Mucosa of descending colon (tissue), 3 donors: ENCODE results near the gene SSC4D. TPM values are rescaled to one million over a fixed set of nuclear protein-coding genes. Genes with fewer than 3 reads are reported as not detected.
A peak's percentile ranks its signal among the peaks of the same experiment; 100 is the strongest.
"Not testable (repeated sequence)": the region's sequence is repeated elsewhere in the genome, so short reads cannot be mapped to it uniquely, and the experiment has no call there.

Source experiments
- ATAC-seq: fragments of 200-7000 bp; cut with Tn5 transposase; one replicate; pipeline ENCODE4 v1.9.1; 2020; ENCODE audit warnings: mild to moderate bottlenecking, moderate library complexity
- DNase-seq, 3 donors: peaks; one replicate each; pipeline ENCODE4 v3.0.0-alpha.2; 2020
- H3K36me3 ChIP-seq: fragments of 200-600 bp; one replicate; pipeline ENCODE4 v1.8.0; 2021; ENCODE audit warnings: low read depth, mild to moderate bottlenecking
- H3K4me1 ChIP-seq: fragments of 200-600 bp; one replicate; pipeline ENCODE4 v1.8.0; 2021; ENCODE audit warnings: low read depth, mild to moderate bottlenecking
- H3K4me3 ChIP-seq: fragments of 200-600 bp; one replicate; pipeline ENCODE4 v1.8.0; 2021; ENCODE audit warnings: mild to moderate bottlenecking
- H3K9me3 ChIP-seq: fragments of 200-600 bp; one replicate; pipeline ENCODE4 v1.8.0; 2021; ENCODE audit warnings: mild to moderate bottlenecking
- CTCF ChIP-seq: fragments of 200-600 bp; IDR thresholded peaks from one replicate; pipeline ENCODE4 v1.8.0; 2022; ENCODE audit warnings: antibody characterized with exemption, mild to moderate bottlenecking
- intact Hi-C, 2 donors: fragments of 100-400 bp; cut with DNase I in 1 of 2; cut with micrococcal nuclease in 1 of 2; formaldehyde crosslinking; loops; one replicate each; pipeline versions ENCODE4 v1.11.0 to v1.11.1; 2022; cut with DNase I, micrococcal nuclease
- total RNA-seq, 3 donors: library from RNA; stranded (reverse); fragmentation: NEBNext Ultra II Directional in 2 of 3; extraction: Animal tissue kit (Norgen Biotek cat#: 25700) in 2 of 3; gene quantifications; one replicate each; pipeline versions ENCODE4 v1.2.1 to v1.2.4, GENCODE V29; 2021 to 2023
- donor health status: DM: no; HTN: no; CAD: no; lungs with moderate emphysema.
- donor health status: DM: no; HTN: no; CAD: no.
- donor health status: DM: no; HTN: yes; CAD: no.

SSC4D gene
- total RNA-seq, 3 donors from 2014 or later: 0.32 to 0.72 TPM; not detected in 1

- ATAC-seq: peak; percentile 95
- Histone ChIP-seq H3K36me3 (no peaks in the 10 kb centered on the region), H3K4me3 (no peak overlapping the region), H3K9me3 (no peaks in the 10 kb centered on the region), H3K4me1 (no peaks in the 10 kb centered on the region)
- peak in 1 of 3 donors; percentile 62 for DNase-seq
- intact Hi-C loops: no loop called here
- no peak for TF ChIP-seq CTCF
Observed at GRCh38 chr7:76403780-76404494, 5.6 kb downstream of the SSC4D start.

GRCh38 chr7:76403097-76403496 lies 6.4 kb downstream of the SSC4D start:
- H3K9me3 ChIP-seq, H3K4me1 ChIP-seq, H3K36me3 ChIP-seq, H3K4me3 ChIP-seq, DNase-seq, intact Hi-C loops, ATAC-seq: not testable (repeated sequence)

- H3K9me3 ChIP-seq: no peaks in the 10 kb centered on the region
- no peaks in the 10 kb centered on the region for H3K36me3 ChIP-seq
- DNase-seq (no peak), ATAC-seq (no peak)
- H3K4me1 ChIP-seq: peaks cover 5% of the 10 kb centered on the region
- no peak overlapping the region for H3K4me3 ChIP-seq
- TF ChIP-seq CTCF: no peak
- intact Hi-C loops: no loop called here
Observed at GRCh38 chr7:76400248-76400647, 9.2 kb downstream of the SSC4D start.

GRCh38 chr7:76397409-76398183 lies 11.9 kb downstream of the SSC4D start:
- no peak for TF ChIP-seq CTCF
- intact Hi-C loops: no loop called here
- Histone ChIP-seq H3K4me3 (peak overlapping the region; percentile 3), H3K4me1 (peaks cover 10% of the 10 kb centered on the region), H3K36me3 (no peaks in the 10 kb centered on the region), H3K9me3 (no peaks in the 10 kb centered on the region)
- DNase-seq (peak; percentile 91 to 93 (median 93)), ATAC-seq (peak; percentile 71)

- Histone ChIP-seq H3K9me3 (no peaks in the 10 kb centered on the region), H3K4me3 (no peak overlapping the region), H3K4me1 (peaks cover 10% of the 10 kb centered on the region), H3K36me3 (no peaks in the 10 kb centered on the region)
- intact Hi-C loops: no loop called here
- DNase-seq (no peak), ATAC-seq (no peak)
- no peak for TF ChIP-seq CTCF
Observed at GRCh38 chr7:76396864-76397263, 12.6 kb downstream of the SSC4D start.

- intact Hi-C loops: no loop called here
- H3K36me3 ChIP-seq: no peaks in the 10 kb centered on the region
- ATAC-seq (no peak), DNase-seq (no peak)
- H3K9me3 ChIP-seq: no peaks in the 10 kb centered on the region
- peaks cover 10% of the 10 kb centered on the region for H3K4me1 ChIP-seq
- H3K4me3 ChIP-seq: no peak overlapping the region
- no peak for TF ChIP-seq CTCF
Observed at GRCh38 chr7:76395965-76396726, 13.4 kb downstream of the SSC4D start.

GRCh38 chr7:76395605-76395964 lies 13.9 kb downstream of the SSC4D start:
- DNase-seq, ATAC-seq, H3K9me3 ChIP-seq, H3K4me3 ChIP-seq, H3K4me1 ChIP-seq, intact Hi-C loops, H3K36me3 ChIP-seq: not testable (repeated sequence)
